Tibial nerve (tissue), 4 donors: Measurements from ENCODE around the gene LRRC4C.

Source experiments
- CTCF ChIP-seq, 5 experiments: fragments of 200-600 bp in 3 of 5; fragments of 450-650 bp in 2 of 5; sonication (generic) in 3 of 5; IDR thresholded peaks; one replicate each; pipeline ENCODE4 v1.5.1; 2016 to 2019; ENCODE audit warnings: antibody characterized with exemption in 5 of 5, mild to moderate bottlenecking in 3 of 5, moderate library complexity in 2 of 5
- EP300 ChIP-seq, 2 donors: sonication (generic); formaldehyde crosslinking; IDR thresholded peaks; one replicate each; pipeline ENCODE4 v1.6.1; 2017; ENCODE audit warnings: antibody characterized with exemption in 2 of 2, mild to moderate bottlenecking in 1 of 2

DNA sequence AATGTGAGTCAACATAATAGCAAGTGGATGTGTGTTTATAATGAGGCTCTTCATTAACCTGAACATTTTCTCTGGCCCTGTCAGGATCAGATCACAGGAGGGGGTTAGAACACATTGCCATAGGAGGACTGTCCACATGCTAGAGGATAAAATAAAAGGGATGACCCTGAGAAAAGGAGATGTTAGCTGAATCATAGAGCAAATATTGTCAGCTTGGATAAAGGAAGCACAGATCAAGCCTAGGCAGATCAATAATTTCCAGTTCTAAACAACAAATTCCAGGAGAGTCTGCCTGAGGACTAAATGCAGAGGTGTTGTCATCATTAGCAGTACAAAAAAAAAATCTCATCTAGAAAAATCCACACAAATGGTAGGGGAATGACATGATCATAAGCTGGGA lies 337.9 kb downstream of the LRRC4C start:
- TF ChIP-seq EP300 (IDR thresholded peaks at IDR 0.05) (no peak), CTCF (IDR thresholded peaks at IDR 0.05) (no peak)
